Right atrium auricular region (tissue), 2 donors: ENCODE measurements around the gene SERPING1. TPM values are rescaled to one million over a fixed set of nuclear protein-coding genes. Genes with fewer than 3 reads are reported as not detected.

Experiments
- DNase-seq: peaks from one replicate; pipeline ENCODE4 v3.0.0-alpha.2; 2019; ENCODE audit warnings: low spot score
- H3K27ac ChIP-seq, 2 donors: fragments of 200-600 bp; sonication (generic); 1 replicate in 1 of 2; 2 replicates in 1 of 2; pipeline ENCODE4 v1.5.1; 2016 to 2019
- H3K27me3 ChIP-seq, 2 donors: fragments of 200-600 bp; sonication (generic); one replicate each; pipeline versions ENCODE4 v1.5.1 to v1.6.0; 2017 to 2019
- H3K36me3 ChIP-seq: fragments of 200-600 bp; sonication (generic); one replicate; pipeline ENCODE4 v1.5.1; 2016
- H3K4me1 ChIP-seq, 2 donors: fragments of 200-600 bp; sonication (generic); one replicate each; pipeline versions ENCODE4 v1.5.1 to v1.6.0; 2017 to 2019
- H3K4me3 ChIP-seq, 2 donors: fragments of 200-600 bp; sonication (generic); 1 replicate in 1 of 2; 2 replicates in 1 of 2; pipeline ENCODE4 v1.5.1; 2017 to 2019; ENCODE audit warnings: mild to moderate bottlenecking in 1 of 2, moderate library complexity in 1 of 2
- H3K9me3 ChIP-seq, 2 donors: fragments of 200-600 bp; sonication (generic); one replicate each; pipeline ENCODE4 v1.5.1; 2019
- CTCF ChIP-seq, 2 donors: fragments of 200-600 bp; sonication (generic); IDR thresholded peaks; one replicate each; pipeline ENCODE4 v1.5.1; 2019; ENCODE audit warnings: antibody characterized with exemption in 2 of 2
- total RNA-seq, 2 donors: library from RNA; depleted of rRNA; stranded (reverse); fragments of >200 nt; gene quantifications; one replicate each; pipeline ENCODE4 v1.1.0, GENCODE V29; 2016

SERPING1 gene
- total RNA-seq, 2 donors from 2014 or later, result 210 to 851 TPM

- Histone ChIP-seq H3K27me3 (no peaks in the 10 kb centered on the region), H3K9me3 (no peaks in the 10 kb centered on the region), H3K4me3 (no peak overlapping the region), H3K4me1 (no peaks in the 10 kb centered on the region), H3K27ac (no peak overlapping the region), H3K36me3 (no peaks in the 10 kb centered on the region)
- no peak for TF ChIP-seq CTCF (IDR thresholded peaks at IDR 0.05)
- DNase-seq, result no peak
Measured at GRCh38 chr11:57585301-57585700, 12.2 kb upstream of the SERPING1 start.

GRCh38 chr11:57586711-57587245 lies 10.7 kb upstream of the SERPING1 start:
- Histone ChIP-seq H3K9me3 (no peaks in the 10 kb centered on the region), H3K4me1 (no peaks in the 10 kb centered on the region), H3K27me3 (no peaks in the 10 kb centered on the region), H3K27ac (no peak overlapping the region), H3K4me3 (no peak overlapping the region), H3K36me3 (no peaks in the 10 kb centered on the region)
- DNase-seq, result no peak
- no peak for TF ChIP-seq CTCF (IDR thresholded peaks at IDR 0.05)

GRCh38 chr11:57588046-57588710 lies 9.3 kb upstream of the SERPING1 start:
- Histone ChIP-seq H3K27ac (no peak overlapping the region), H3K27me3 (no peaks in the 10 kb centered on the region), H3K4me1 (no peaks in the 10 kb centered on the region), H3K4me3 (no peak overlapping the region), H3K36me3 (no peaks in the 10 kb centered on the region), H3K9me3 (no peaks in the 10 kb centered on the region)
- no peak for DNase-seq
- no peak for TF ChIP-seq CTCF (IDR thresholded peaks at IDR 0.05)

- H3K27ac ChIP-seq, result peak overlapping the region in 1 of 2 donors; percentile 88
- TF ChIP-seq CTCF (IDR thresholded peaks at IDR 0.05), result no peak
- no peaks in the 10 kb centered on the region for H3K9me3 ChIP-seq
- H3K4me1 ChIP-seq, result peaks cover 0 to 9% of the 10 kb centered on the region in 2 donors
- no peaks in the 10 kb centered on the region for H3K27me3 ChIP-seq
- H3K4me3 ChIP-seq, result no peak overlapping the region
- H3K36me3 ChIP-seq, result no peaks in the 10 kb centered on the region
- no peak for DNase-seq
Measured at GRCh38 chr11:57596266-57596885, 1.1 kb upstream of the SERPING1 start.

- Histone ChIP-seq H3K27me3 (no peaks in the 10 kb centered on the region), H3K4me1 (peaks cover 0 to 9% of the 10 kb centered on the region in 2 donors), H3K9me3 (no peaks in the 10 kb centered on the region), H3K36me3 (no peaks in the 10 kb centered on the region), H3K27ac (peak overlapping the region; percentile 87 to 88), H3K4me3 (peak overlapping the region; percentile 54 to 64)
- DNase-seq, result peak; percentile 83
- TF ChIP-seq CTCF (IDR thresholded peaks at IDR 0.05), result no peak
Measured at GRCh38 chr11:57597916-57598830, 688 bp downstream of the SERPING1 start.
